HG03460 (cell line): ENCODE data around the gene MAS1L.
"Not testable (repeated sequence)": the region's sequence is repeated elsewhere in the genome, so short reads cannot be mapped to it uniquely, and the experiment has no call there.

ENCODE experiments used
- ATAC-seq: cut with Tn5 transposase; IDR thresholded peaks from one replicate; pipeline ENCODE4 v1.9.1; 2021; ENCODE audit not compliant: unreplicated experiment

The MAS1L gene

DNA sequence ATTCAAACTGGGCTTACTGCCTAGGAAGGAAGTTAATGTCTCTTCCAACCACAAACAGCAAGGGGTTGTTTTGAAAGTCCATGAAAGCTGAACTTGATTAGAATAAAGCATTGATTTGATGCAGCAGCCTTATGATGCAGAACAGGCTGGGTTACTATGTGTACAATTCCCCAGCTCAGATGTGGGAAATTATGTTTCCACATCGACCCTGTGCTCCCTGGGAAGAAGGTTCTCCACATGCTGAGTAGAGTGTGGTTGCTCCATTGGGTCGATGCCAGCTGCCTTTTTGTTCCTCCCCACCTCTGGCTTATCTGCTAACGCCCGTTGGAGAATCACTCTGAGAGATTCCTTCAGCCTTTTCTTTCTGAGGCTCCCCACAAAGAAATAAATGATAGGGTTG is 1.2 kb downstream of the MAS1L start:
- ATAC-seq = no peak

DNA sequence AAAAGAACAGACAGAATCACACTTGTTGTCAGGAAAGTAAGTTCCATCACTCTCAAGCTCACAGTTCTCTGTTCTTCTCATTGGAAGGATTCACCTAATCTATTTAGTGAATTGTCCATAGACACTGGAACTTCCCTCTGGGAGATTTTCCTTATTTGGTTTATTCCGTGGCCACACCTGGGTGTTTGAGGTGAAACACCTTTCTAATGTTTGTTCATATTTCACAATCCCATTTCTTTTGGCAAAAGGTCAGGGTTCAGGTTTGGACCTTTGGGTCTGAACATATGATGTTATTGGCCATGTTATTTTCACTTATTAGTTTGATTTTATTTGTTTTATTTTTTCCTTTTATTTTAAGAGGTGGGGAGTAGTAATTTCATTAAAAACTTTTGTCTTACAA is 4.0 kb downstream of the MAS1L start:
- ATAC-seq = no peak

DNA sequence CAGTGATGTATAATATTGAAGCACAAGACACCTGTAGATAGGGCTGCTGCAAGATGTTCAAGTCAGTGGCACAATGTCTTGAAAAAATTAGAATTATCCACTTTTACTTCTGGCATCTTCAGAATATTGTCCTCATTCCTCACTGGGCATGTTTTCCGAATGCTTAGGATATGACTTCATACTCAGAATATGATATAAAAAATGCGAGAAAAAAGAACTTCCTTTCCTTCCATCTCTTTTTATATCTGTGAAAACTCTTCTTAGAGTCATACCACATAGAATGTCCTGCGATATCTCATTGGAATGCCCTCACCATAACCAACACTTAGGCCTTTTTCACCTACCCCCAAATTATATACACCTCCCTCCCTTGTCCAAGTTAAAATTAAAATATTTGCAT is 4.6 kb downstream of the MAS1L start:
- ATAC-seq = no peak

- ATAC-seq = no peak
Measured at GRCh38 chr6:29479560-29479959, 8.2 kb downstream of the MAS1L start.

DNA sequence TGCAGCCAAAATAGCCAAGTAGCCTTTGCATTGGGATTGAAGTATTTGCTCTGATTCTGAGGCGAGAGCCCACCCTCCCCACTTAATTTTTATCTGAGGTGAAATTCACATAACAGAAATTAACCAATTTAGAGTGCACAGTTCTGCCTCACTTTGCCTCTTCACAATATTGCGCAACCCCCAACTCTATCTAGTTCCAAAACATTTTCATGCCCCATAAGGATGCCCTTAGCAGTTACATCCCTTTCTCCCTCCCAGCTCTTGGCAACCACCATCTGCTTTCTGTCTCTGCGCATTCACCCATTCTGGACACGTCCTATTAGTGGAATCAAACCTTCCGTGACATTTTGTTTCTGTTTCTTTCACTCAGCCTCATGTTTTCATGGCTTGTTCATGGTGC is 9.0 kb downstream of the MAS1L start:
- ATAC-seq = no peak

- no peak for ATAC-seq
Measured at GRCh38 chr6:29477923-29478450, 9.8 kb downstream of the MAS1L start.

GRCh38 chr6:29474996-29475395 is 12.8 kb downstream of the MAS1L start:
- ATAC-seq = no peak

DNA sequence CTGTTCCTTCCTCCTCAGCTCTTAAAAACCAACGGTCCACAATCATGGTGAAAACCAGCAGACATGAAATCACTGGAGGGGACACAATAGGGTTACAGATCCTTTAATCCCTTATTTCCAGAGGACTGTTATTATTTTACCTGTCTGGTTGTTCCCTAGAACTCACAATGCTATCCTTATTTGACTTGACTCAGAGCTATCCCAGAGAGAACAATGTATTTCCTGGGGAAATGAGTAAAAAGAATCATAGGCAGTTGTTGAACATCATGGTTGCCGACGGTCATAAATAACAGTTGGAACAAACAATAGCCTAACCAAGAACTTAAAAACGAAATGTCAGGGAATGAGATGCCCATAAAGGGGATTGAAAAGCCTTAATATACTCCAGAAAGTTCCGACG is 21.5 kb downstream of the MAS1L start:
- no peak for ATAC-seq

DNA sequence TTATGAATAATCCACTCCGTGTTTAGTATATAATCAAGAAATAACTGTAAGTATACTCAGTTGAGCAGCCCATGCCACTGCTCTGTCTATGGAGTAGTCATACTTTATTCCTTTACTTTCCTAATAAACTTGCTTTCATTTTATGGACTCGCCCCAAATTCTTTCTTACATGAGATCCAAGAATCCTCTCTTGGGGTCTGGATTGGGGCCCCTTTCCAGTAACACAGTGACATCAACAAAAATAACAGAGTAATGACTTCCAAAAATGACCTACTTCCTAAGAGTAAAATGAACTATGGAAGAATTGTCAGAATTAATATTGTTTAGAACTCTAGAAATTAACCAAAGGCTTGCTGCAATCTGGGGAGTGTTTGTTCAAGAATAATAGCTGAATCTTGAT is 22.0 kb downstream of the MAS1L start:
- ATAC-seq = no peak

- ATAC-seq = no peak
Measured at GRCh38 chr6:29465279-29465678, 22.5 kb downstream of the MAS1L start.

DNA sequence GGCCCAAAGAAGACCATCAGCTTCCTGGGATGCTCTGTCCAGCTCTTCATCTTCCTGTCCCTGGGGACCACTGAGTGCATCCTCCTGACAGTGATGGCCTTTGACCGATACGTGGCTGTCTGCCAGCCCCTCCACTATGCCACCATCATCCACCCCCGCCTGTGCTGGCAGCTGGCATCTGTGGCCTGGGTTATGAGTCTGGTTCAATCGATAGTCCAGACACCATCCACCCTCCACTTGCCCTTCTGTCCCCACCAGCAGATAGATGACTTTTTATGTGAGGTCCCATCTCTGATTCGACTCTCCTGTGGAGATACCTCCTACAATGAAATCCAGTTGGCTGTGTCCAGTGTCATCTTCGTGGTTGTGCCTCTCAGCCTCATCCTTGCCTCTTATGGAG is 25.7 kb downstream of the MAS1L start:
- ATAC-seq = no peak

GRCh38 chr6:29461021-29461814 is 26.5 kb downstream of the MAS1L start:
- ATAC-seq = no peak

DNA sequence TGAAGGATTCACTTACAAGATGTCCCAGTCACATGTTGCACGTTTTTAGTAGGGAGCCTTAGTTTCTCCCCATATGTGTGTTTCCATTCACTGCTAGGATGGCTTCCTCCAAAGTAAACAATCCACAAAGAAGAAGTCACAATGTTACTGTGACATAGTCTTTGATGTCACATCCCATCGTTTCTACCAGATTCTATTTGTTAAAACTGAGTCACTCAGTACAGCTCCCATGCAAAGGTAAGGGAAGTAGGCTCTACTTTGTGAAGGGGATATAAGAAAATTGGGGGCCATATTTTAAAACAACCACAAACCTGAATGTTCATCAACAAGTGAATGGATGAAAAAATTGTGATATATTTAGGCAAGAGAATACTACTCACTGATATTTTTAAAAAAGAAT is 30.8 kb downstream of the MAS1L start, which contains the start of the genes OR11A1 and OR2H1:
TSS of gene OR11A1 (minus strand) at position 101 of the 400 bp plus-strand sequence. CDS start 29,430 bp downstream, outside the sequence.
TSS of gene OR2H1 (plus strand) at position 185 of the 400 bp plus-strand sequence. CDS start 4,615 bp downstream, outside the sequence.
- ATAC-seq = no peak

- ATAC-seq = no peak
Measured at GRCh38 chr6:29451471-29452193, 36.1 kb downstream of the MAS1L start.

GRCh38 chr6:29447670-29448069 is 40.1 kb downstream of the MAS1L start:
- no peak for ATAC-seq

DNA sequence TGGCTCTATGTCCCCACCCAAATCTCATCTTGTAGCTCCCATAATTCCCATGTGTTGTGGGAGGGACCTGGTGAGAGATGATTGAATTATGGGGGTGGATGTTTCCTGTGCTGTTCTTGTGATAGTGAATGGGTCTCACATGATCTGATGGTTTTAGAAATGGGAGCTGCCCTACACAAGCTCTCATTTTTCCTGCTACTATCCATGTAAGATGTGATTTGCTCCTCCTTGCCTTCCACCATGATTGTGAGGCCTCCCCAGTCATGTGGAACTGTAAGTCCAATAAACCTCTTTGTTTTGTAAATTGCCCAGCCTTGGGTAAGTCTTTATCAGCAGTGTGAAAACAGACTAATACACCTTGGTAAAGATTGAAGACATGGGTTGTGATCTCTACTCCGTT is 43.7 kb downstream of the MAS1L start:
- not testable (repeated sequence) for ATAC-seq

GRCh38 chr6:29442719-29443118 is 45.0 kb downstream of the MAS1L start:
- no peak for ATAC-seq

GRCh38 chr6:29439006-29439405 is 48.8 kb downstream of the MAS1L start, which contains the start of gene OR10C1:
OR10C1 (plus strand) TSS chr6:29439306; CDS start chr6:29440016, 710 bp downstream.
- no peak for ATAC-seq

DNA sequence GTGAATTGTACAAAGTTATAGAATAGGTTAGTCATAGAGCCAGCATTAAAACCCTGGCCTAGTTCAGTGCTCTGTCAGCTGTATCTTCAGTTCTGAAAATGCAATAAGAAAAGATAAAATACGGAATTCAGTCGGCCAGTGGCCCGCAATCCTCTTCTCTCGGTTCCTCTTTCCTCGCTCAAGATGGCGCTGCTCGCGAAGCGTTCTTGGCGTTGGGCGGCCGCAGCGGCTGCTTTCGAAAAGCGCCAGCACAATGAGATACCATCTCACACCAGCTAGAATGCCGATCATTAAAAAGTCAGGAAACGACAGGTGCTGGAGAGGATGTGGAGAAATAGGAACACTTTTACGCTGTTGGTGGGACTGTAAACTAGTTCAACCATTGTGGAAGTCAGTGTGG is 51.0 kb downstream of the MAS1L start:
- ATAC-seq = not testable (repeated sequence)
